Measurements from ENCODE around the gene STON2.
"Not testable (repeated sequence)": the region's sequence is repeated elsewhere in the genome, so short reads cannot be mapped to it uniquely, and the experiment has no call there.

The STON2 gene

GRCh38 chr14:81400202-81400678 is at the start of gene STON2:
STON2 (minus strand) TSS chr14:81400324; CDS start chr14:81398382, 1,942 bp downstream.
- DNase-seq = no peak

- DNase-seq = no peak
Measured at GRCh38 chr14:81449576-81449975, 49.5 kb upstream of the STON2 start.

DNA sequence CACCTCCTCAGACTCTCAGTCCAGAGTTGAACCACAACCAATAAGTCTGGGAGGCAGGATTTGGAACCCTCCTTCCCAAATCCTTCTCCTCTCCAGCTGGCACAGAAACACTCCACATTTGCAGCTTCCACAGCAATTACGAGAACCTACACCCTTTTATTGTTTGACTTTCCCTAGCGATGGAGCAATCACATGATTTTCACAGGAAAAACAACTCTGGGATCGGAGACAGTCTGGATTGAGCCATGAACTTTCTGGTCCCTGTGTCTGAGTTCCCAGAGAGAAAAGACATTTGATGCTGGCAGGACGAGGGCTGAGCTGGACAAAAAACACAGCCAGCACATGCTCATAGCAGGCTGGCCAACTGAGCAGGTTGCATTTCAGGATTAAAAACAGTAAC is 49.0 kb upstream of the STON2 start:
- no peak for DNase-seq

- DNase-seq = no peak
Measured at GRCh38 chr14:81447021-81447764, 47.1 kb upstream of the STON2 start.

- DNase-seq = no peak
Measured at GRCh38 chr14:81446279-81447007, 46.3 kb upstream of the STON2 start.

DNA sequence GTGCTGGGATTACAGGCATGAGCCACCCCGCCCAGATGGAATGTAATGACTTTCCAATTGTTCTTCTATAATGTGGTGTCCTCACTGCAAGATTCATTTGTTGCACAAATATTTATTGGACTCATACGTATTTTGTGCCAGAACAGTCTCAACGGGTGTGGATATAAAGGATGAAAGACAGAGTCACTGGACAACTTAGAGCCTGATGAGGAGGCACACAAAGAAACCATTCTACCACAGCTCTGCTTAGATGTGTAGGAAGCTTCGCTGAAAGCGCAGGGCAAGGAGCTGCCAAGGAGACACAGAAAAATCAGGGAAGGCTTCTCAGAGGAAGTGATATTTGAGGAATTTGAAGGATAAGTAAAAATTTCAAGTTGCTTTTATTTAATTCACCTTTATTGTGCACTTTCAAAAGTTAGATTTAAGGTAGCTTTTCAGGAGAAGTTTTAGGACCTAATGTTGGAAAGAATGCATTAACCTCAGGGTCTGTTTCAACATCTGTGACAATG is 41.6 kb upstream of the STON2 start:
- no peak for DNase-seq

DNA sequence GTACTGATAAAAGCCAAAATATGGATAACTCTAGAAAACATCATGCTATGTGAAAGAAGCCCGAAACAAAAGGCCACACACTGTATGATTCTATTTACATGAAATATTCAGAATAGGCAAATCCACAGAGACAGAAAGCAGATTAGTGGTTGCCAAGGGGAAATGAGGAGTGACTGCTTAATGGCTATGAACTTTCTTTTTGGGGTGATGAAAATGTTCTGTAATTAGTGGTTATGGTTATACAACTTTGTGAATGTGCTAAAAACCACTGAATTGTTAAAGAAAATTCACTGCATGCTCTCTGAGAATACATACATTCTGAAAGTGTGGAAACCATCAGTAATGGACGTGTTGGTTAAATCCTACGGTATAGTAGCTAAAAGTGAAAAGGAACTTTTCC is 39.9 kb upstream of the STON2 start:
- no peak for DNase-seq

GRCh38 chr14:81437244-81437643 is 37.1 kb upstream of the STON2 start:
- no peak for DNase-seq

GRCh38 chr14:81436296-81437138 is 36.4 kb upstream of the STON2 start:
- peak; percentile 46 for DNase-seq

- peak; percentile 23 for DNase-seq
Measured at GRCh38 chr14:81435391-81436295, 35.5 kb upstream of the STON2 start.

DNA sequence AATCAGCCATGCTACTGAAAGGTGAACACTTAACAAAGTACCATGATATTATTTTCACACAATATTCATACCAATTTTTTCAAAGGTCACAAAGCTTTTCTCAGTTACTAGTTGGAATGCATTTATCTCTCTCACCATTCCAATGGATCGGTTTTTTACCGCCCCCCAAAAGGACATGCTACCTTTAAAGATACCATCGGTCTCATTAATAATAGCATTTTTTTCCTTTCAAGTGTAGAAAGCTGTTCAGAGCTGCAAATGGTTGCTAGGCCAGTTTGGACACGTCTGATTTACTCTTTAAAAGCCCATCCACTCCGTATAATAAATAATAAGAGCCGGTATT is 34.9 kb upstream of the STON2 start:
- no peak for DNase-seq

- DNase-seq = no peak
Measured at GRCh38 chr14:81434230-81434629, 34.1 kb upstream of the STON2 start.

- DNase-seq = no peak
Measured at GRCh38 chr14:81433378-81433777, 33.3 kb upstream of the STON2 start.

- DNase-seq = no peak
Measured at GRCh38 chr14:81432219-81432661, 32.1 kb upstream of the STON2 start.

GRCh38 chr14:81430235-81430634 is 30.1 kb upstream of the STON2 start:
- DNase-seq = no peak

DNA sequence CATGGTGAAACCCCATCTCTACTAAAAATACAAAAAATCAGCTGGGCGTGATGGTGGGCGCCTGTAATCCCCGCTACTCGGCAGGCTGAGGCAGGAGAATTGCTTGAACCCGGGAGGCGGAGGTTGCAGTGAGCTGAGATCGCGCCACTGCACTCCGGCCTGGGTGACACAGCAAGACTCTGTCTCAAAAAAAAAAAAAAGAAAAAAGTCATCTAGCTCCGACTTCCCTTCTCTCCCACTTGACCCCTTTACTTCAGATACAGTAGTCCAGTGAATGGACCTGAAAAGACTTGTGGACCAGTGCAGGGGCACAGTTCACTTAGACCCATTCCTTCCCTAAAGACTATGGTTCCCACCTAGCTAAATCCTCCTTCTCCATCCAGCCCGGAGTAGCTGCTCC is 29.6 kb upstream of the STON2 start:
- DNase-seq = not testable (repeated sequence)

- no peak for DNase-seq
Measured at GRCh38 chr14:81429028-81429427, 28.9 kb upstream of the STON2 start.

DNA sequence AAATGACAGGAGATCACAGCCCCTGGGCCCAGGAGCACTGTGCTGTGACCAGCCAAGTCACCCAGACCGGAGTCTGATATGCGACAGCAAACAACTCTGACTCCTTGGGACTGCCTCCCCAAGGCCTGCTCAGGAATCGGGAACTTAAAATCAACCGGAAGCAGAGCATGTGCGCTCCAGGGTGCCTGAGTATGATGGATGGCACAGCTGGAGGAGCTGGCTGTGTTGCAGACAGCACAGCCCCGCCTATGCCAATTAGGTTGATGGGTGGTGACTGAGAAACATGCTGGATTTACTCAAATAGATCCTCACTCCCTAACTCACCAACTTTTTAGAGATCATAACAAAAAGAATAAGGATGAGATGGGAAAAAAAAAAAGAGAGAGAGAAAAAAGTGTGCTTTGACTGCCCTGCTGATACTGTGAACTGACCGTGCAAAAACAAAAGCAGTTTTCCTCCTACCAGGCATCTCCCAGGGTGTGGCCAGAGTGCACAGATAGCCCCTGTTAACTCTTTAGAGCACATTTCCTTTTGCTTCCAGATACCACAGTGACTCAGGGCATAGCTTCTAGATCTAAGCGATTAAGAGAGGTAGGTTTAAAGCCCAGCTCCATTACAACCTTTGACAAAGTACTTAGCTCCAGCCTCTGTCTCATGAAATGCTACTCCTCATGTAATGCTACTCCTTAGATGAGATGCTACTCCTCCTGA is 27.4 kb upstream of the STON2 start:
- DNase-seq = no peak

GRCh38 chr14:81423504-81423903 is 23.4 kb upstream of the STON2 start:
- DNase-seq = no peak

- DNase-seq = no peak
Measured at GRCh38 chr14:81418057-81418790, 18.1 kb upstream of the STON2 start.

DNA sequence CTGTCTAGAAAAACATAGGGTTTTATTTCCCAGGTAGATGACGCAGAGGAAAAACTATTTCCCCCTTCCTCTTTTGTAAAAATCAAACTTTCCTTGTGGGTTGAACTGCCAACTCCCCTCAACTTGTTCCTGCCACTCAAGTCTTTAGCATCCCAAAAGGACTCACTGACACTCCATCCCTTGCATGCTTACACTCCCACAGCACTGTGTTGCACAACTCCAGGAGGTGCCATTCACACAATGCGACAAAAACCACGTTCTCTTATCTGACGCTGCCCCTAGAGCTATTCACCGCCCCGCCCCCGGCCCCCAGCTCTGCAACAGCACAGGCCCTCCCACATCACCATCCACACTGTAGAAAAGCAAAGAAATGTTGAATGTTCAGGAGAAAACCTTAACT is 16.9 kb upstream of the STON2 start:
- DNase-seq = no peak
